PC-3 (cell line): ENCODE results near the gene ERCC6L2. TPM values are rescaled to one million over a fixed set of nuclear protein-coding genes. Genes with fewer than 3 reads are reported as not detected.

ENCODE experiments used
- ATAC-seq: fragments of 200-7000 bp; cut with Tn5 transposase; 2 replicates; pipeline ENCODE4 v1.9.1; 2020; ENCODE audit warnings: mild to moderate bottlenecking, moderate library complexity
- BruUV-seq: library from RNA; stranded (reverse); fragments of 400-500 nt; replicated peaks from 2 replicates; lab custom pipeline; 2021; lab: Mats Ljungman, UMichigan
- CTCF ChIA-PET: fragments of 300-600 bp; sonication (Branson Sonifier 250); formaldehyde crosslinking; loops from one replicate; lab custom pipeline; 2022; ENCODE audit warnings: antibody characterized with exemption; lab: Charles Lee
- POLR2A ChIA-PET: fragments of 300-600 bp; sonication (Branson Sonifier 250); formaldehyde crosslinking; loops from one replicate; lab custom pipeline; 2022; ENCODE audit warnings: antibody characterized with exemption; ENCODE audit not compliant: unreplicated experiment; lab: Charles Lee
- DNase-seq: peaks from one replicate; pipeline ENCODE4 v3.0.0-alpha.2; 2015
- H2AFZ ChIP-seq: fragments of 300-600 bp; sonication (generic); 2 replicates; pipeline ENCODE4 v1.6.0; 2016; ENCODE audit warnings: antibody characterized with exemption, low read length
- H3F3A ChIP-seq: fragments of 300-600 bp; sonication (generic); one replicate; pipeline ENCODE4 v1.6.0; 2017; ENCODE audit warnings: antibody characterized with exemption, low read length, control low read depth, mild to moderate bottlenecking; ENCODE audit not compliant: unreplicated experiment
- H3K27ac ChIP-seq: fragments of 300-600 bp; sonication (generic); 2 replicates; pipeline ENCODE4 v1.5.1; 2016; ENCODE audit warnings: mild to moderate bottlenecking, low read length
- H3K27me3 ChIP-seq: fragments of 300-600 bp; sonication (generic); 2 replicates; pipeline ENCODE4 v1.6.1; 2016; ENCODE audit warnings: low read length, mixed read lengths
- H3K36me3 ChIP-seq: fragments of 300-600 bp; sonication (generic); 2 replicates; pipeline ENCODE4 v1.6.1; 2016; ENCODE audit warnings: low read depth, mixed run types, low read length, mixed read lengths
- H3K4me1 ChIP-seq: fragments of 300-600 bp; sonication (generic); 2 replicates; pipeline ENCODE4 v1.5.1; 2016; ENCODE audit warnings: low read length; ENCODE audit not compliant: insufficient read depth
- H3K4me2 ChIP-seq: fragments of 300-600 bp; sonication (generic); 2 replicates; pipeline ENCODE4 v1.6.0; 2016; ENCODE audit warnings: low read length
- H3K4me3 ChIP-seq: fragments of 300-600 bp; sonication (generic); 2 replicates; pipeline ENCODE4 v1.5.1; 2016; ENCODE audit warnings: mild to moderate bottlenecking, low read length, mixed read lengths
- H3K79me2 ChIP-seq: fragments of 300-600 bp; sonication (generic); 2 replicates; pipeline ENCODE4 v1.6.1; 2017; ENCODE audit warnings: low read length, mixed read lengths
- H3K9ac ChIP-seq: fragments of 300-600 bp; sonication (generic); 2 replicates; pipeline ENCODE4 v1.6.0; 2016; ENCODE audit warnings: mild to moderate bottlenecking, low read length
- H3K9me2 ChIP-seq: fragments of 300-600 bp; sonication (generic); replicated peaks from 2 replicates; pipeline ENCODE4 v1.6.1; 2016; ENCODE audit warnings: mixed run types, low read length, mixed read lengths
- H3K9me3 ChIP-seq: fragments of 300-600 bp; sonication (generic); 2 replicates; pipeline ENCODE4 v1.6.1; 2016; ENCODE audit warnings: low read length, mixed read lengths
- H4K20me1 ChIP-seq: fragments of 300-600 bp; sonication (generic); 2 replicates; pipeline ENCODE4 v1.6.1; 2016; ENCODE audit warnings: low read length, mixed read lengths
- EZH2 ChIP-seq: fragments of 300-600 bp; sonication (generic); IDR thresholded peaks from one replicate; pipeline ENCODE4 v1.6.1; 2017; ENCODE audit warnings: antibody characterized with exemption, mild to moderate bottlenecking, low read length; ENCODE audit not compliant: unreplicated experiment
- EZH2phosphoT487 ChIP-seq: fragments of 300-600 bp; sonication (generic); IDR thresholded peaks from 2 replicates; pipeline ENCODE4 v1.6.1; 2018; ENCODE audit warnings: mild to moderate bottlenecking, antibody characterized with exemption, low read length, borderline replicate concordance
- intact Hi-C: fragments of 100-400 bp; cut with micrococcal nuclease; formaldehyde crosslinking; loops from 2 replicates; pipeline ENCODE4 v1.9.0; 2023
- total RNA-seq: library from RNA; depleted of rRNA; stranded (reverse); fragments of >200 nt; gene quantifications from 2 replicates; pipeline ENCODE4 v1.2.3, GENCODE V29; 2014
- TF ChIP-seq, protein P1 (sequence below): fragments of 300-600 bp; sonication (generic); conservative IDR thresholded peaks from 2 replicates; pipeline ENCODE4 v1.5.1; 2017; ENCODE audit warnings: antibody characterized with exemption, low read depth, mild to moderate bottlenecking, low read length

Gene ERCC6L2
- total RNA-seq, 1 experiment from 2014 or later: 18.8 TPM

GRCh38 chr9:95912773-95913172, 37.3 kb downstream of the ERCC6L2 start:
- Histone ChIP-seq H3K9me3 (no peaks in the 10 kb centered on the region), H3K36me3 (no peaks in the 10 kb centered on the region; the same call in none of the 2 replicates), H2AFZ (no peak overlapping the region), H3K27me3 (no peaks in the 10 kb centered on the region), H3F3A (no peaks in the 10 kb centered on the region), H3K4me3 (no peak overlapping the region), H3K9ac (no peak overlapping the region), H3K79me2 (no peaks in the 10 kb centered on the region), H3K4me2 (no peak overlapping the region), H4K20me1 (no peaks in the 10 kb centered on the region), H3K9me2 (no peaks in the 10 kb centered on the region), H3K4me1 (peaks cover 5% of the 10 kb centered on the region), H3K27ac (no peak overlapping the region)
- DNase-seq: no peak
- ChIA-PET CTCF (no interaction called here), POLR2A (no interaction called here)
- intact Hi-C loops: no loop called here
- ATAC-seq: no peak
- BruUV-seq: no TSS peak
- TF ChIP-seq EZH2 (no peak), EZH2phosphoT487 (no peak)
- TF ChIP-seq, protein P1, sequence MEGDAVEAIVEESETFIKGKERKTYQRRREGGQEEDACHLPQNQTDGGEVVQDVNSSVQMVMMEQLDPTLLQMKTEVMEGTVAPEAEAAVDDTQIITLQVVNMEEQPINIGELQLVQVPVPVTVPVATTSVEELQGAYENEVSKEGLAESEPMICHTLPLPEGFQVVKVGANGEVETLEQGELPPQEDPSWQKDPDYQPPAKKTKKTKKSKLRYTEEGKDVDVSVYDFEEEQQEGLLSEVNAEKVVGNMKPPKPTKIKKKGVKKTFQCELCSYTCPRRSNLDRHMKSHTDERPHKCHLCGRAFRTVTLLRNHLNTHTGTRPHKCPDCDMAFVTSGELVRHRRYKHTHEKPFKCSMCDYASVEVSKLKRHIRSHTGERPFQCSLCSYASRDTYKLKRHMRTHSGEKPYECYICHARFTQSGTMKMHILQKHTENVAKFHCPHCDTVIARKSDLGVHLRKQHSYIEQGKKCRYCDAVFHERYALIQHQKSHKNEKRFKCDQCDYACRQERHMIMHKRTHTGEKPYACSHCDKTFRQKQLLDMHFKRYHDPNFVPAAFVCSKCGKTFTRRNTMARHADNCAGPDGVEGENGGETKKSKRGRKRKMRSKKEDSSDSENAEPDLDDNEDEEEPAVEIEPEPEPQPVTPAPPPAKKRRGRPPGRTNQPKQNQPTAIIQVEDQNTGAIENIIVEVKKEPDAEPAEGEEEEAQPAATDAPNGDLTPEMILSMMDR: no peak

GRCh38 chr9:95920017-95920416, 44.5 kb downstream of the ERCC6L2 start:
- POLR2A ChIA-PET: no interaction called here
- H3K4me2 ChIP-seq: no peak overlapping the region
- no peaks in the 10 kb centered on the region for H4K20me1 ChIP-seq
- ATAC-seq: no peak
- no peak overlapping the region for H2AFZ ChIP-seq
- no peaks in the 10 kb centered on the region for H3K79me2 ChIP-seq
- no TSS peak for BruUV-seq
- no peaks in the 10 kb centered on the region for H3K27me3 ChIP-seq
- H3K4me3 ChIP-seq: no peak overlapping the region
- no peaks in the 10 kb centered on the region for H3F3A ChIP-seq
- no peak overlapping the region for H3K27ac ChIP-seq
- H3K36me3 ChIP-seq: peaks cover 7% of the 10 kb centered on the region; the same call in 1 of the 2 replicates
- no peak for DNase-seq
- TF ChIP-seq, protein P1: no peak
- no peak for TF ChIP-seq EZH2phosphoT487
- TF ChIP-seq EZH2: no peak
- intact Hi-C loops: no loop called here
- no peak overlapping the region for H3K9ac ChIP-seq
- CTCF ChIA-PET: no interaction called here
- no peaks in the 10 kb centered on the region for H3K9me2 ChIP-seq
- no peaks in the 10 kb centered on the region for H3K9me3 ChIP-seq
- no peaks in the 10 kb centered on the region for H3K4me1 ChIP-seq

GRCh38 chr9:95923794-95924193, 48.3 kb downstream of the ERCC6L2 start:
- ATAC-seq: no peak
- Histone ChIP-seq H3K4me1 (no peaks in the 10 kb centered on the region), H2AFZ (no peak overlapping the region), H3K9ac (no peak overlapping the region), H3K79me2 (no peaks in the 10 kb centered on the region), H3K27me3 (no peaks in the 10 kb centered on the region), H3K9me3 (no peaks in the 10 kb centered on the region), H3K27ac (no peak overlapping the region), H4K20me1 (no peaks in the 10 kb centered on the region), H3K9me2 (no peaks in the 10 kb centered on the region), H3K4me3 (no peak overlapping the region), H3F3A (no peaks in the 10 kb centered on the region), H3K4me2 (no peak overlapping the region), H3K36me3 (peaks cover 11% of the 10 kb centered on the region)
- BruUV-seq: no TSS peak
- POLR2A ChIA-PET: interaction anchor here (0.5 to 0.9 kb wide), 3 partner anchors 14 to 129 kb away, joined by 3 to 11 read pairs (median 3); no protein-coding TSS in a partner anchor
- CTCF ChIA-PET: no interaction called here
- intact Hi-C loops: no loop called here
- DNase-seq: peak; percentile 1
- TF ChIP-seq EZH2phosphoT487 (no peak), EZH2 (no peak)
- TF ChIP-seq, protein P1: no peak
